NCI-H2196 treated with DMSO at 0.1 percent for 48 hours (cell line): ENCODE results near the gene DMAP1.

Experiments used
- DNase-seq: peaks from one replicate; lab custom pipeline; 2025; ENCODE audit not compliant: unreplicated experiment; lab: John Stamatoyannopoulos, UW

Gene DMAP1

DNA sequence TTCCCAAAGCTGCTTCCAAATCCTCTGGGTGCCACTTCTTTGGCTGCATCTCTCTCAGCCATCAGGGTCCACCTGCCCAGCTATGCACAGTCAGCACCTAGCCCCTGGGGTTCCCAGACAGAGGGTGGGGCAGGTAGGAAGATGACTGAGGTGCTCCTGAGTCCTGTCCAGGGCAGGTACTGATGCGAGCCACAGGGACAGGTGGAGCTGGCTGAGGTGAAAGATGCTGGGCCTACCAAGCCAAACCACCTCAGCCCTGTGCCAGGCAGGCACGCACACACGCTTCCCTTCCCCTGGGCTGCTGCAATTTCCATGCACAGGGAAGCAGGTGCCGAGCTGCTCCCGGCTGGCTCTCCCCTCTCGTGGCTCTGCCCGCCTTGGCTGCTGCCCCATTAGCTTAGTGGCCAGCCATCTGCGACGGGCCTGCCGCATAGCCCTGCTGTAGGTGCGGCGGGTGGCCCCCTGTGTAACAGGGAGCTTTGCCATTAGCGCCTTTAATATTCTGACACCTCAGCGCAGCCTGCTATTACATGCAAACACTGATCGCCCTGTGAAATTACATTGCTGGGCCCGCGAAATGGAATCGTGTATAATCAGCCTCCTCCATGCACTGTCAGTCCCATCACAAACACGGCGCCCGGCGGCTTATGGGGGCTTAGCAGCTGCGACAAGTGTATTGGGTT lies 38.9 kb downstream of the DMAP1 start:
- no peak for DNase-seq

GRCh38 chr1:44254392-44254910 lies 41.2 kb downstream of the DMAP1 start:
- DNase-seq = no peak

- no peak for DNase-seq
These were observed 43.7 kb downstream of the DMAP1 start for GRCh38 chr1:44256762-44257554.

- DNase-seq = no peak
These were observed 45.8 kb downstream of the DMAP1 start for GRCh38 chr1:44259090-44259489.

- DNase-seq = no peak
These were observed 47.5 kb downstream of the DMAP1 start for GRCh38 chr1:44260792-44261170.

- DNase-seq = no peak
These were observed 48.0 kb downstream of the DMAP1 start for GRCh38 chr1:44261171-44261817.

- DNase-seq = no peak
These were observed 48.7 kb downstream of the DMAP1 start for GRCh38 chr1:44261962-44262361.

GRCh38 chr1:44262414-44262813 lies 49.1 kb downstream of the DMAP1 start:
- DNase-seq = no peak

DNA sequence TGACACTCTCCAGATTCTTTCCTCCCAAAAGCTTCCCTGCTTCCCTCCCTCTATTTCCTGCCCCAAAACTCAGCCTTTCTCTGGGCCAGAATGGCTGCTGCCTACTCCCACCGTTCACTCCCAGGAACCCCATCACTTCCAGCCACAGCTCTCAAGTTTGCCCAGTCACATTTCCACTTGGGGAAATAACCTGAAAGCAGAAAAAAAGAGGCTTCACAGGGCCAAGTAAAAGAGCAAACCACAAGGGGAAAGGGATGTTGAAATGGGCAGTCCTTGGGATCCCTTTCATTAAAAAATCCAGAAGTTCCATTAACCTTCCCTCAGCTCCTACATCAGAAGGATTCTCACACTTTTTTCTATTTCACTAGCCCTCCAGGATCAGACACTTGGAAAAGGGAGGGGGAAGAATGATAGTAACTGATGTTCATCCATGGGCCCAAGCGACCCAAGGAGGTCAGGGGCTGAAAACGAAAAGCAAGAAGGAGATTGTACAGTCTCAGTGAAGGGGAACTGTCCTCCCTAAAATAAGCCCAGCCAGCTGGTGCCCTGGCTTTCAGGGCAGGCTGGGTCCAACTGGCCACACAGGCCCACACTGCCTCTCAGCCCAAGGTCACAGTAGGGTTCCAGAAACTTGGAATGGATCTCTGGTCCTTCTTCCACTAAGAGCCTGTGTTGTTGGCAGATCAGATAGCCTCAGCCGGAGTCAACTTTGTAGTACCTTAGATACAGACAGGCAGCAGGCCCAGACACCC lies 49.7 kb downstream of the DMAP1 start:
- no peak for DNase-seq

- no peak for DNase-seq
These were observed 50.5 kb downstream of the DMAP1 start for GRCh38 chr1:44263568-44264450.

- no peak for DNase-seq
These were observed 51.1 kb downstream of the DMAP1 start for GRCh38 chr1:44264451-44264771.

DNA sequence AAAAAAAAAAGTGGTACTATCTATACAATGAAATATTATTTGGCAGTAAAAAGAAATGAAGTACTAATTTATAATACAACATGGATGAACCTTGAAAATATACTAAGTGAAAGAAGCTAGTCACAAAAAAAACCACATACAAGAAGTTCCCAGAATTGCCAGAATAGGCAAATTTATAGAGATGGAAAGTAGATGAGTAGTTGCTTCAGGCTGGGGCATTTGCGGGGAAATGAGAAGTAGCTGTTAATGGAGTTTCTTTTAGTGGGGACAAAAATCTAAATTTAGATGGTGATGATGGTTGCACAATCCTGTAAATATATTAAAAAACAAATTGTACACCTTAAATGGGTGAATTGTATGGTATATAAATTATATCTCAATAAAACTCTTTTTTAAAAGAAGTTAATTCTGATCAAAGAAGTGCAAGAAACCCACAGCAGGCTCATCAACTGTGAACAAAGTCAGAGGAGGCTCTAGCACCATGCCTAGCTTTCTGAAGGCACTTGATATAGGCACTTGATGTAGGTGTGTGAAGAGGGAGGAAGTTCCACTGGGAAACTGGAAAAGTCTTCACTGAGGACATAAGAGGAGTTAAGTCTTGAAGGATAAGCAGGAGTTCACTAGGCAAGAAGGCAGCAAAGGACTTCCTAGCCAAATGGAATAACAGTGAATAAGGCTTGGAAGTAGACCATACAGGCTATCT lies 52.5 kb downstream of the DMAP1 start:
- DNase-seq = no peak

DNA sequence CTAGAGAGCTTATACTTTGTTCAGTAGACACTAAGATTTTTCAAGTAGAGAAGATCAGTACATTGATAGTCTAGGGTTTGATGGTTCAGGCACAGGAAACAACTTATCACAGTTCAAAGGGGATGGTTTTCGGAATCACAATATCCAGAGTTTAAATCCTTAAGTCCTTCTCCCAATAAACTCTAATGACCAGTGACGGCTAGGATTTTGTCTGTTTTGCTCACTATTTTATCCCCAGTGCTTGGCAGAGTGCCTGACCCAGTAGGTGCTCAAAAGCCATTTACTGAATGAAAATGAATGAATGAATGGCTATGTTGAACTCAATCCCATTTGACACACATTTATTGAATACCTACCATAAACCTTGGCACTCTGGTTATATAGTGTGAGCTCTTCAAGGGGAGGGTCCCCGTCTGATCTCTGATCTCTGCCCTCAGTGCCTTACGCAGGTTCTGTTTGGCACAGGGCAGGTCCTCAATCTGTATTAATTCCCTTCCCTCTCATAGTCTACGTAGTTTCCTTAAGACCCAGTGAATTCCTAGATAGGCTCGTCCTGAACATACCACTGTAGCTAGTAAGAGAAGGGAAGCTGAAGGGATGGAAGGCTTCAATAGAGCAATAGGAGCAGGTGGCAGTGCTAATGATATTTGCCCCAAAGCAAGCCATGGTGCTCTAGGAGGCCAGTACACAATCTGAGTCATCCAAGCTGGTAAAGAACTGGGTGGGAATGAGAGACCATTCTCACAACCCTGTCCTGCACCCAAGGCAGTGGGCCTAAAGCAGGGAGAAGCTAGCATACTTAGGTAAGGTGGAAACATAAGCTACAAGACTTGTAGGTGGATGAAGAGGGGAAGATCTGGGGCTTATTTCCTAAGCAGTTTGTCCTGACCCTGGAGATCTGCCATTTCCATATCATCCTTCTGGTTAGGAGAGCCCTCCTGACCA lies 53.4 kb downstream of the DMAP1 start:
- no peak for DNase-seq

DNA sequence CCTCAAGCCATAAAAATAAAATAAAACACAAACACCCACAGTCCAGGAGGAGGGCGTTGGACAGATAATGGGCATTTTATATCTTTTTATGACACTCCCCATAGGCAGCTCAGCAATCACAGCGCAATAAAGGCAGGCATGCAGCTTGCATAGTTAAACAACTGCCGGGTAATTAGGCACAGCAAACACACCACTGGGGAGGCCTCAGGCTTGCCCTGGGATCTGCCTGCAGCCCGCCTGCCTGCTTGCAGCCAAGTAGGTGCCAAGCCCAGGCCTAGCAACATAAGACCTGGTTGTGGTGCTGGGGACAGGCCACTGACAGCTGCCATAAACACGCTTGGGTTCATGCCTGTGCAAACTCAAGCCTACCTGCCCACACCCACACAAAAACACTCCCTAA lies 54.2 kb downstream of the DMAP1 start:
- no peak for DNase-seq

DNA sequence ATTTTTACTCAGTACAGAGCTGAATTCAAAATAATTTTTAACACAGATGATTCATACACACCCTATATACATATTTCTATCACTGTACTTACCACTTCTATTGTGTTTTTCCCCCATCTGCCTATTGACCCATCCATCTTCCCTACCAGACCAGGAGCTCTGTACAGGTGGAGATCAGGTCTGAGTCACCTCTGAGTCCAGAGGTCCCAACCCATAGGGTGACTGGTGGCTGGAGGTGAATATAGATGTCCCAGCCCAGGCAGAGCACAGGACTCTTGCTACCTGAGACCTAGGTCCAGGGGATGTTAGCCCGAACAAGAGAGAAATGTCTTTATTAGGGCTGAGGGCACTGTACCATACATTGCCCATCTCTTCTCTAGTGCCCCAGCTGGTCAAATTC lies 54.8 kb downstream of the DMAP1 start:
- DNase-seq = no peak
